ENCODE results near the gene RNF166. TPM values are rescaled to one million over a fixed set of nuclear protein-coding genes. Genes with fewer than 3 reads are reported as not detected.

The RNF166 gene
- total RNA-seq, 1 donor = 14.5 TPM

DNA sequence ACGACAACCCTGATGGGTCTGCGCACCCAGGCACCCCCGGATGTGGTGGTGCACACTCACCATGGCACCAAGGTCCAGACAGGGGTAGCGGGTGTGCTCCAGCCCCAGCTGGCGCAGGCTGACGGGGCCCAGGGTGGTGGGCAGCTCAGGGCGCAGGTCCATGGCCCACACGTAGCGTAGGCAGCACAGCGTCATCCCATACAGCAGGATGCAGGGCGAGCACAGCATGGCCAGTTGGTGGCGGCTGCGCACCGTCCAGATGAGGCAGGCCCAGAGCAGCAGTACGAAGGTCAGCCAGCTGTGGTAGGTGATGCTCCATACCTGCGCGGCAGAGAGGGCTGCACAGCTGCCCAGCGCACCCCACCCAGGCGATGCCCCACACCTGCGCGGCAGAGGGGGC lies 29.9 kb upstream of the RNF166 start:
- no peak for TF ChIP-seq CTCF (IDR thresholded peaks at IDR 0.05; ENCODE audit: extremely low read depth, low read depth, low read length)
- no peaks in the 10 kb centered on the region for H3K27me3 ChIP-seq (ENCODE audit: insufficient read depth, low read length)
- DNase-seq (ENCODE audit: insufficient read length, low spot score, missing footprints) = no peak
- H2AFZ ChIP-seq (ENCODE audit: low read length) = no peak overlapping the region
- H3K9me3 ChIP-seq (ENCODE audit: low read depth, low read length) = no peaks in the 10 kb centered on the region
- H4K20me1 ChIP-seq (ENCODE audit: insufficient read depth, low read length) = peaks cover 48% of the 10 kb centered on the region
- no peak overlapping the region for H3K27ac ChIP-seq (ENCODE audit: low read depth, low read length)
- peaks cover 33% of the 10 kb centered on the region for H3K79me2 ChIP-seq (ENCODE audit: insufficient read depth, low read length)
- no peak overlapping the region for H3K4me2 ChIP-seq (ENCODE audit: insufficient read depth, low read length)
- no peak overlapping the region for H3K4me3 ChIP-seq (ENCODE audit: insufficient read depth, low read length)
- peaks cover 45% of the 10 kb centered on the region for H3K36me3 ChIP-seq (ENCODE audit: insufficient read depth, low read length)
- no peaks in the 10 kb centered on the region for H3K4me1 ChIP-seq (ENCODE audit: insufficient read depth, low read length)

DNA sequence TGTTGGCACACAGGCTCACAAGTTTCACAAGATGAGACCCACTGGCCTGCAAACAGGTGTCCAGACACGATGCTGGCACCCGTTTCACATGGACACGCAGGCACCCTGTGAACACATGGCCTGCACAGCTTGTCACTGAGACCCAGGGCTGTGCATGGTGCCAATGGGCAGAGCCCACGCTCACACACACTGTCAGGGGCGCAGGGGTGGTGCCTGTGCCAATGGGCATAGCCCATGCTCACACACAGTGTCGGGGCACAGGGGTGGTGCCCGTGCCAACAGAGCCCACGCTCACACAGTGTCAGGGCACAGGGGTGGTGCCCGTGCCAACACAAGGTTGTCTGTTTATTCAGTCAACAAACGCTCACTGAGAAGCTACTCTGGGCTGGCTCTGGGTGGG lies 29.4 kb upstream of the RNF166 start:
- Histone ChIP-seq H3K4me2 (ENCODE audit: insufficient read depth, low read length) (no peak overlapping the region), H4K20me1 (ENCODE audit: insufficient read depth, low read length) (peaks cover 48% of the 10 kb centered on the region), H3K9me3 (ENCODE audit: low read depth, low read length) (no peaks in the 10 kb centered on the region), H3K36me3 (ENCODE audit: insufficient read depth, low read length) (peaks cover 45% of the 10 kb centered on the region), H3K27ac (ENCODE audit: low read depth, low read length) (no peak overlapping the region), H3K4me3 (ENCODE audit: insufficient read depth, low read length) (no peak overlapping the region), H3K79me2 (ENCODE audit: insufficient read depth, low read length) (peaks cover 28% of the 10 kb centered on the region), H3K4me1 (ENCODE audit: insufficient read depth, low read length) (no peaks in the 10 kb centered on the region), H2AFZ (ENCODE audit: low read length) (no peak overlapping the region), H3K27me3 (ENCODE audit: insufficient read depth, low read length) (no peaks in the 10 kb centered on the region)
- TF ChIP-seq CTCF (IDR thresholded peaks at IDR 0.05; ENCODE audit: extremely low read depth, low read depth, low read length) = no peak
- DNase-seq (ENCODE audit: insufficient read length, low spot score, missing footprints) = no peak

DNA sequence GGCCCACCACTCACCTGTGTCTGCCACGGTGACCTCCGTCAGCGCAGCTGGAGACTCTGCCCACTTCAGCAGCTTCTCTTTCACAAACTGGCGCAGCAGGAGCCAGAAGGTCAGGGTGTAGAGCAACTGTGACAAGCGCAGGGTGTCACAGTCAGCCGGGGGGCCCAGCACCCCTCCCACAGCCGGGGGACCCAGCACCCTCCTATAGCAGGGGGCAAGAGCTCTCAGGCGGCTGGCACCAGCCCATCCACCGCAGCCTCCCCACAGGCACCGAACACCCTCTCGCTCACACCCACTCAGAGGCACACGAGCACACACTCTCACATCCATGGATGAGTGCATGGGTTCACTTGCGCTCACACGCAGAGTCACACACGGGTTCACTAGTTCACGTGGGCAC lies 28.9 kb upstream of the RNF166 start:
- TF ChIP-seq CTCF (IDR thresholded peaks at IDR 0.05; ENCODE audit: extremely low read depth, low read depth, low read length) = no peak

GRCh38 chr16:88734361-88734728 lies 28.1 kb upstream of the RNF166 start:
- peaks cover 52% of the 10 kb centered on the region for H3K36me3 ChIP-seq (ENCODE audit: insufficient read depth, low read length)
- no peak for TF ChIP-seq CTCF (IDR thresholded peaks at IDR 0.05; ENCODE audit: extremely low read depth, low read depth, low read length)

More for the DNA sequence above, 28.9 kb upstream of the RNF166 start:
- DNase-seq (ENCODE audit: insufficient read length, low spot score, missing footprints) = no peak
- H3K27ac ChIP-seq (ENCODE audit: low read depth, low read length) = no peak overlapping the region
- H3K4me2 ChIP-seq (ENCODE audit: insufficient read depth, low read length) = no peak overlapping the region
- peaks cover 23% of the 10 kb centered on the region for H3K79me2 ChIP-seq (ENCODE audit: insufficient read depth, low read length)
- no peak overlapping the region for H2AFZ ChIP-seq (ENCODE audit: low read length)
- no peaks in the 10 kb centered on the region for H3K4me1 ChIP-seq (ENCODE audit: insufficient read depth, low read length)
- no peaks in the 10 kb centered on the region for H3K9me3 ChIP-seq (ENCODE audit: low read depth, low read length)
- peaks cover 46% of the 10 kb centered on the region for H3K36me3 ChIP-seq (ENCODE audit: insufficient read depth, low read length)
- H3K27me3 ChIP-seq (ENCODE audit: insufficient read depth, low read length) = no peaks in the 10 kb centered on the region
- H4K20me1 ChIP-seq (ENCODE audit: insufficient read depth, low read length) = peaks cover 44% of the 10 kb centered on the region
- no peak overlapping the region for H3K4me3 ChIP-seq (ENCODE audit: insufficient read depth, low read length)

More at GRCh38 chr16:88734361-88734728, 28.1 kb upstream of the RNF166 start:
- no peak overlapping the region for H3K4me2 ChIP-seq (ENCODE audit: insufficient read depth, low read length)
- H3K9me3 ChIP-seq (ENCODE audit: low read depth, low read length) = no peaks in the 10 kb centered on the region
- H3K4me3 ChIP-seq (ENCODE audit: insufficient read depth, low read length) = no peak overlapping the region
- H3K79me2 ChIP-seq (ENCODE audit: insufficient read depth, low read length) = peaks cover 26% of the 10 kb centered on the region
- DNase-seq (ENCODE audit: insufficient read length, low spot score, missing footprints) = no peak
- H3K27me3 ChIP-seq (ENCODE audit: insufficient read depth, low read length) = no peaks in the 10 kb centered on the region
- peaks cover 44% of the 10 kb centered on the region for H4K20me1 ChIP-seq (ENCODE audit: insufficient read depth, low read length)
- no peak overlapping the region for H2AFZ ChIP-seq (ENCODE audit: low read length)
- no peaks in the 10 kb centered on the region for H3K4me1 ChIP-seq (ENCODE audit: insufficient read depth, low read length)
- no peak overlapping the region for H3K27ac ChIP-seq (ENCODE audit: low read depth, low read length)
